ENCODE results near the gene THEMIS.

Gene THEMIS

DNA sequence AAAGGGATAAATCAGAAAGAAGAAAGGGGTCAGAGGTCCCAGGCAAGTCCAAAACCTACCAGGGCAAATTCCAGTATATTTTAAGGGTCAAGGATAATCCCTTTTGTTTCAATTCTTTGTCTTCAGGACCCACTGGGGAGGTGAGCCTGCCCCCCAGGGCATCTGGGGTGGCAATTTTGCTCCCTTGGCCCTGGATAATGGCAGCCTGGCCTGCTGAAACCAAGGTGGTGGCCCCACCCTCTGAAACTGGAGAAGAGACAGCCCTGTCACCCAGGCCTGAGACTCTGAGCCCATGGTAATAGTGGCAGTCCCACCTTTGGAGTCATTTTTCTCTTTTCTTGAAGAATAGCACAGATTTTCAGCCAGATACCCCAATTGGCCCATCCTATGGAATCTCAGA lies 205.8 kb downstream of the THEMIS start:
- H3K4me3 ChIP-seq (ENCODE audit: low read depth, low read length) = no peak overlapping the region
- H3K9me3 ChIP-seq (ENCODE audit: control insufficient read depth, insufficient read depth, low read depth, low read length) = no peaks in the 10 kb centered on the region
- H3K4me1 ChIP-seq (ENCODE audit: control insufficient read depth, insufficient read depth, low read length) = no peaks in the 10 kb centered on the region
- TF ChIP-seq, protein P1, sequence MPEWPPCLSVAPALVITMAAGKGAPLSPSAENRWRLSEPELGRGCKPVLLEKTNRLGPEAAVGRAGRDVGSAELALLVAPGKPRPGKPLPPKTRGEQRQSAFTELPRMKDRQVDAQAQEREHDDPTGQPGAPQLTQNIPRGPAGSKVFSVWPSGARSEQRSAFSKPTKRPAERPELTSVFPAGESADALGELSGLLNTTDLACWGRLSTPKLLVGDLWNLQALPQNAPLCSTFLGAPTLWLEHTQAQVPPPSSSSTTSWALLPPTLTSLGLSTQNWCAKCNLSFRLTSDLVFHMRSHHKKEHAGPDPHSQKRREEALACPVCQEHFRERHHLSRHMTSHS (tag by site-specific recombination; IDR thresholded peaks at IDR 0.05) = no peak
- TF ChIP-seq GLI4 (tag by site-specific recombination; IDR thresholded peaks at IDR 0.05) (no peak), ZNF426 (tag by site-specific recombination; IDR thresholded peaks at IDR 0.05) (no peak), ZNF121 (tag by site-specific recombination; IDR thresholded peaks at IDR 0.05) (no peak), ZBTB48 (tag by site-specific recombination; IDR thresholded peaks at IDR 0.05) (no peak), BCL11A (tag by site-specific recombination; IDR thresholded peaks at IDR 0.05; ENCODE audit: low read depth) (no peak), ZNF223 (tag by site-specific recombination; IDR thresholded peaks at IDR 0.05) (no peak), ZBTB17 (tag by site-specific recombination; IDR thresholded peaks at IDR 0.05) (no peak), ZNF311 (tag by site-specific recombination; IDR thresholded peaks at IDR 0.05; ENCODE audit: borderline replicate concordance) (no peak), INSM2 (tag by site-specific recombination; IDR thresholded peaks at IDR 0.05) (no peak), ZNF777 (tag by site-specific recombination; IDR thresholded peaks at IDR 0.05; ENCODE audit: borderline replicate concordance) (no peak), ZNF624 (tag by site-specific recombination; IDR thresholded peaks at IDR 0.05) (no peak), ZBTB20 (tag by site-specific recombination; IDR thresholded peaks at IDR 0.05) (no peak), ZNF664 (tag by site-specific recombination; IDR thresholded peaks at IDR 0.05) (no peak)
- TF ChIP-seq, protein P2, sequence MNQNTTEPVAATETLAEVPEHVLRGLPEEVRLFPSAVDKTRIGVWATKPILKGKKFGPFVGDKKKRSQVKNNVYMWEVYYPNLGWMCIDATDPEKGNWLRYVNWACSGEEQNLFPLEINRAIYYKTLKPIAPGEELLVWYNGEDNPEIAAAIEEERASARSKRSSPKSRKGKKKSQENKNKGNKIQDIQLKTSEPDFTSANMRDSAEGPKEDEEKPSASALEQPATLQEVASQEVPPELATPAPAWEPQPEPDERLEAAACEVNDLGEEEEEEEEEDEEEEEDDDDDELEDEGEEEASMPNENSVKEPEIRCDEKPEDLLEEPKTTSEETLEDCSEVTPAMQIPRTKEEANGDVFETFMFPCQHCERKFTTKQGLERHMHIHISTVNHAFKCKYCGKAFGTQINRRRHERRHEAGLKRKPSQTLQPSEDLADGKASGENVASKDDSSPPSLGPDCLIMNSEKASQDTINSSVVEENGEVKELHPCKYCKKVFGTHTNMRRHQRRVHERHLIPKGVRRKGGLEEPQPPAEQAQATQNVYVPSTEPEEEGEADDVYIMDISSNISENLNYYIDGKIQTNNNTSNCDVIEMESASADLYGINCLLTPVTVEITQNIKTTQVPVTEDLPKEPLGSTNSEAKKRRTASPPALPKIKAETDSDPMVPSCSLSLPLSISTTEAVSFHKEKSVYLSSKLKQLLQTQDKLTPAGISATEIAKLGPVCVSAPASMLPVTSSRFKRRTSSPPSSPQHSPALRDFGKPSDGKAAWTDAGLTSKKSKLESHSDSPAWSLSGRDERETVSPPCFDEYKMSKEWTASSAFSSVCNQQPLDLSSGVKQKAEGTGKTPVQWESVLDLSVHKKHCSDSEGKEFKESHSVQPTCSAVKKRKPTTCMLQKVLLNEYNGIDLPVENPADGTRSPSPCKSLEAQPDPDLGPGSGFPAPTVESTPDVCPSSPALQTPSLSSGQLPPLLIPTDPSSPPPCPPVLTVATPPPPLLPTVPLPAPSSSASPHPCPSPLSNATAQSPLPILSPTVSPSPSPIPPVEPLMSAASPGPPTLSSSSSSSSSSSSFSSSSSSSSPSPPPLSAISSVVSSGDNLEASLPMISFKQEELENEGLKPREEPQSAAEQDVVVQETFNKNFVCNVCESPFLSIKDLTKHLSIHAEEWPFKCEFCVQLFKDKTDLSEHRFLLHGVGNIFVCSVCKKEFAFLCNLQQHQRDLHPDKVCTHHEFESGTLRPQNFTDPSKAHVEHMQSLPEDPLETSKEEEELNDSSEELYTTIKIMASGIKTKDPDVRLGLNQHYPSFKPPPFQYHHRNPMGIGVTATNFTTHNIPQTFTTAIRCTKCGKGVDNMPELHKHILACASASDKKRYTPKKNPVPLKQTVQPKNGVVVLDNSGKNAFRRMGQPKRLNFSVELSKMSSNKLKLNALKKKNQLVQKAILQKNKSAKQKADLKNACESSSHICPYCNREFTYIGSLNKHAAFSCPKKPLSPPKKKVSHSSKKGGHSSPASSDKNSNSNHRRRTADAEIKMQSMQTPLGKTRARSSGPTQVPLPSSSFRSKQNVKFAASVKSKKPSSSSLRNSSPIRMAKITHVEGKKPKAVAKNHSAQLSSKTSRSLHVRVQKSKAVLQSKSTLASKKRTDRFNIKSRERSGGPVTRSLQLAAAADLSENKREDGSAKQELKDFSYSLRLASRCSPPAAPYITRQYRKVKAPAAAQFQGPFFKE (tag by site-specific recombination; IDR thresholded peaks at IDR 0.05; ENCODE audit: borderline replicate concordance) = no peak
- TF ChIP-seq, protein P3, sequence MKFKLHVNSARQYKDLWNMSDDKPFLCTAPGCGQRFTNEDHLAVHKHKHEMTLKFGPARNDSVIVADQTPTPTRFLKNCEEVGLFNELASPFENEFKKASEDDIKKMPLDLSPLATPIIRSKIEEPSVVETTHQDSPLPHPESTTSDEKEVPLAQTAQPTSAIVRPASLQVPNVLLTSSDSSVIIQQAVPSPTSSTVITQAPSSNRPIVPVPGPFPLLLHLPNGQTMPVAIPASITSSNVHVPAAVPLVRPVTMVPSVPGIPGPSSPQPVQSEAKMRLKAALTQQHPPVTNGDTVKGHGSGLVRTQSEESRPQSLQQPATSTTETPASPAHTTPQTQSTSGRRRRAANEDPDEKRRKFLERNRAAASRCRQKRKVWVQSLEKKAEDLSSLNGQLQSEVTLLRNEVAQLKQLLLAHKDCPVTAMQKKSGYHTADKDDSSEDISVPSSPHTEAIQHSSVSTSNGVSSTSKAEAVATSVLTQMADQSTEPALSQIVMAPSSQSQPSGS (tag by site-specific recombination; IDR thresholded peaks at IDR 0.05; ENCODE audit: low read depth) = no peak
- TF ChIP-seq, protein P4, sequence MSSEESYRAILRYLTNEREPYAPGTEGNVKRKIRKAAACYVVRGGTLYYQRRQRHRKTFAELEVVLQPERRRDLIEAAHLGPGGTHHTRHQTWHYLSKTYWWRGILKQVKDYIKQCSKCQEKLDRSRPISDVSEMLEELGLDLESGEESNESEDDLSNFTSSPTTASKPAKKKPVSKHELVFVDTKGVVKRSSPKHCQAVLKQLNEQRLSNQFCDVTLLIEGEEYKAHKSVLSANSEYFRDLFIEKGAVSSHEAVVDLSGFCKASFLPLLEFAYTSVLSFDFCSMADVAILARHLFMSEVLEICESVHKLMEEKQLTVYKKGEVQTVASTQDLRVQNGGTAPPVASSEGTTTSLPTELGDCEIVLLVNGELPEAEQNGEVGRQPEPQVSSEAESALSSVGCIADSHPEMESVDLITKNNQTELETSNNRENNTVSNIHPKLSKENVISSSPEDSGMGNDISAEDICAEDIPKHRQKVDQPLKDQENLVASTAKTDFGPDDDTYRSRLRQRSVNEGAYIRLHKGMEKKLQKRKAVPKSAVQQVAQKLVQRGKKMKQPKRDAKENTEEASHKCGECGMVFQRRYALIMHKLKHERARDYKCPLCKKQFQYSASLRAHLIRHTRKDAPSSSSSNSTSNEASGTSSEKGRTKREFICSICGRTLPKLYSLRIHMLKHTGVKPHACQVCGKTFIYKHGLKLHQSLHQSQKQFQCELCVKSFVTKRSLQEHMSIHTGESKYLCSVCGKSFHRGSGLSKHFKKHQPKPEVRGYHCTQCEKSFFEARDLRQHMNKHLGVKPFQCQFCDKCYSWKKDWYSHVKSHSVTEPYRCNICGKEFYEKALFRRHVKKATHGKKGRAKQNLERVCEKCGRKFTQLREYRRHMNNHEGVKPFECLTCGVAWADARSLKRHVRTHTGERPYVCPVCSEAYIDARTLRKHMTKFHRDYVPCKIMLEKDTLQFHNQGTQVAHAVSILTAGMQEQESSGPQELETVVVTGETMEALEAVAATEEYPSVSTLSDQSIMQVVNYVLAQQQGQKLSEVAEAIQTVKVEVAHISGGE (tag by site-specific recombination; conservative IDR thresholded peaks at IDR 0.05; ENCODE audit: low read depth) = no peak
- H3K27ac ChIP-seq (ENCODE audit: extremely low read depth, low read depth, low read length) = no peak overlapping the region
- no peaks in the 10 kb centered on the region for H3K36me3 ChIP-seq (ENCODE audit: control insufficient read depth in 2 of 2, insufficient read depth in 1 of 2, low read length in 2 of 2)
- ChIA-PET CTCF (no interaction called here), POLR2A (no interaction called here)
